Fibroblast of villous mesenchyme (primary cell): ENCODE results near the gene GPATCH2. TPM values are rescaled to one million over a fixed set of nuclear protein-coding genes. Genes with fewer than 3 reads are reported as not detected.
A peak's percentile ranks its signal among the peaks of the same experiment; 100 is the strongest.

Experiments
- DNase-seq: peaks from one replicate; pipeline ENCODE4 v3.0.0-alpha.2; 2010; ENCODE audit warnings: low read depth
- H3K4me3 ChIP-seq: 2 replicates; pipeline ENCODE4 v1.5.1; 2011; ENCODE audit warnings: low read depth, mild to moderate bottlenecking, low read length
- CTCF ChIP-seq: IDR thresholded peaks from 2 replicates; pipeline ENCODE4 v1.5.1; 2012; ENCODE audit warnings: low read depth, mild to moderate bottlenecking, low read length; ENCODE audit not compliant: insufficient read depth
- total RNA-seq: library from RNA; depleted of rRNA; stranded (reverse); fragments of >200 nt; gene quantifications from 2 replicates; pipeline ENCODE4 v1.2.3, GENCODE V29; 2012

Gene GPATCH2
- total RNA-seq = 21.9 and 28.1 TPM in 2 replicates

GRCh38 chr1:217630711-217631591, at the start of gene GPATCH2, which contains the start of gene SPATA17:
TSS of gene GPATCH2 (minus strand) at chr1:217631090. CDS start at chr1:217630971, 119 bp downstream.
TSS of gene SPATA17 (plus strand) at chr1:217631344. CDS start at chr1:217631379, 35 bp downstream.
- DNase-seq = peak; percentile 93
- peak; percentile 42 for TF ChIP-seq CTCF
- H3K4me3 ChIP-seq = peak within 1 kb of the TSS; percentile 79

- no peak for DNase-seq
- no peak overlapping the region for H3K4me3 ChIP-seq
- TF ChIP-seq CTCF = no peak
These were observed 43.3 kb upstream of the GPATCH2 start for GRCh38 chr1:217674028-217674729.

- no peak for TF ChIP-seq CTCF
- no peak for DNase-seq
- no peak overlapping the region for H3K4me3 ChIP-seq
These were observed 42.5 kb upstream of the GPATCH2 start for GRCh38 chr1:217673387-217673786.

GRCh38 chr1:217668351-217668940, 37.6 kb upstream of the GPATCH2 start:
- TF ChIP-seq CTCF = no peak
- no peak overlapping the region for H3K4me3 ChIP-seq
- DNase-seq = no peak

- DNase-seq = no peak
- TF ChIP-seq CTCF = no peak
- no peak overlapping the region for H3K4me3 ChIP-seq
These were observed 30.5 kb upstream of the GPATCH2 start for GRCh38 chr1:217661407-217661806.

- peak; percentile 79 for TF ChIP-seq CTCF
- no peak overlapping the region for H3K4me3 ChIP-seq
These were observed 29.6 kb upstream of the GPATCH2 start for GRCh38 chr1:217660353-217661062.

More at GRCh38 chr1:217660353-217661062, 29.6 kb upstream of the GPATCH2 start:
- DNase-seq = peak; percentile 78
